HEK293T (cell line): ENCODE measurements around the gene VAV2.

Experiments
- BHLHE40 ChIP-seq: fragments of 450-650 bp; IDR thresholded peaks from 2 replicates; pipeline ENCODE4 v1.6.1; 2016; ENCODE audit warnings: mild to moderate bottlenecking, moderate library complexity, borderline replicate concordance
- CTBP1 ChIP-seq: fragments of 450-650 bp; IDR thresholded peaks from 2 replicates; pipeline ENCODE4 v1.6.1; 2016; ENCODE audit warnings: borderline replicate concordance
- ELF4 ChIP-seq: fragments of 450-650 bp; IDR thresholded peaks from 2 replicates; pipeline ENCODE4 v1.6.1; 2017; ENCODE audit warnings: antibody characterized with exemption
- FOXA1 ChIP-seq: fragments of 450-650 bp; IDR thresholded peaks from 2 replicates; pipeline ENCODE4 v1.6.1; 2016; ENCODE audit warnings: mild to moderate bottlenecking
- FOXK2 ChIP-seq: fragments of 450-650 bp; IDR thresholded peaks from 2 replicates; pipeline ENCODE4 v1.6.1; 2016; ENCODE audit warnings: mild to moderate bottlenecking
- FOXM1 ChIP-seq: fragments of 450-650 bp; IDR thresholded peaks from 2 replicates; pipeline ENCODE4 v1.6.1; 2017; ENCODE audit warnings: mild to moderate bottlenecking, borderline replicate concordance
- HDGF ChIP-seq: fragments of 450-650 bp; IDR thresholded peaks from 2 replicates; pipeline ENCODE4 v1.6.1; 2017; ENCODE audit warnings: antibody characterized with exemption, borderline replicate concordance
- NFRKB ChIP-seq: fragments of 450-650 bp; IDR thresholded peaks from 2 replicates; pipeline ENCODE4 v1.6.1; 2016; ENCODE audit warnings: mild to moderate bottlenecking, moderate library complexity
- SP1 ChIP-seq: fragments of 450-650 bp; IDR thresholded peaks from 2 replicates; pipeline ENCODE4 v1.6.1; 2017
- SUZ12 ChIP-seq: fragments of 450-650 bp; IDR thresholded peaks from 2 replicates; pipeline ENCODE4 v1.6.1; 2016; ENCODE audit warnings: mild to moderate bottlenecking
- TARDBP ChIP-seq: fragments of 450-650 bp; IDR thresholded peaks from 2 replicates; pipeline ENCODE4 v1.6.1; 2016
- ZNF384 ChIP-seq: fragments of 450-650 bp; IDR thresholded peaks from 2 replicates; pipeline ENCODE4 v1.6.1; 2016
- TF ChIP-seq, protein P1 (sequence below): fragments of 450-650 bp; IDR thresholded peaks from 2 replicates; pipeline ENCODE4 v1.6.1; 2016

DNA sequence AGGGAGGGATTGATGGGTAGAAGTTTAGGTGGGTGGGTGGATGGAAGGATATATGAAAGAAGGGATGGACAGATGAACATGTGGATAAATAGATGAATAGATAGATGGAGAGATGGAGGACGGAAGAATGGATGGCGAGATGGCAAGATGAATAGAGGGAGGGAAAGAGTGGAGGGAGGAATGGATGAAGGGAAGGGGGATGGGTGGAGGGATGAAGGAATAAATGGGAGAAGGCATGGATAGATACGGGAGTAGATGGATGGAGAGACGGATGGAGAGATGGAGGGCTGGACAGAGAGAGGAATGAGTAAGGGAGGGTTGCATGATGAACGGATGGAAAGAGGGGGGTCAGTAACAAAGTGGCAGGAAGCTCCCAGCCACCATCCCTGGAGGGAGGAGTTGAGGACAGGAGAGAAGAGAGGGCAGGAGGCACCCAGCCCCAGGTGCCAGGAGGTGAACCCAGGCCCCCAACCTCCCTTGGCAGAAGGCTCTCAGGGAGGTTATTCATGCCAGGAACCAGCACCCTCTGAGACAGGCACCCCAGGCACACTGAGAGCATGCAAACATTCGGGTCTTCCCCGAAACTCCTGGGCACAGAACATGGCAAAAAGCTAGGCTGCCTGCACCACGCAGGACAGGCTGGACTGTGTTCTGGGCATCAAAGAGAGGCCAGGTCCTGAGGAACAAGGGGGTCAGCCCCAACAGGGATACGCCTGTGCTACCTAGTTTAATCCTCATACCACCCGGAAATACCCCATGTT lies 263.1 kb downstream of the VAV2 start:
- TF ChIP-seq SP1 (no peak), ELF4 (no peak), BHLHE40 (no peak), FOXK2 (no peak), FOXM1 (no peak), ZNF384 (no peak), SUZ12 (no peak), FOXA1 (no peak), HDGF (no peak), TARDBP (no peak), NFRKB (no peak), CTBP1 (no peak)
- TF ChIP-seq, protein P1, sequence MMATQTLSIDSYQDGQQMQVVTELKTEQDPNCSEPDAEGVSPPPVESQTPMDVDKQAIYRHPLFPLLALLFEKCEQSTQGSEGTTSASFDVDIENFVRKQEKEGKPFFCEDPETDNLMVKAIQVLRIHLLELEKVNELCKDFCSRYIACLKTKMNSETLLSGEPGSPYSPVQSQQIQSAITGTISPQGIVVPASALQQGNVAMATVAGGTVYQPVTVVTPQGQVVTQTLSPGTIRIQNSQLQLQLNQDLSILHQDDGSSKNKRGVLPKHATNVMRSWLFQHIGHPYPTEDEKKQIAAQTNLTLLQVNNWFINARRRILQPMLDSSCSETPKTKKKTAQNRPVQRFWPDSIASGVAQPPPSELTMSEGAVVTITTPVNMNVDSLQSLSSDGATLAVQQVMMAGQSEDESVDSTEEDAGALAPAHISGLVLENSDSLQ = no peak
